HEK293 (cell line): ENCODE data around the gene SHISA9.

ENCODE experiments used
- CTCF ChIP-seq: fragments of 450-650 bp; formaldehyde crosslinking; IDR thresholded peaks from 2 replicates; pipeline ENCODE4 v1.5.1; 2016; ENCODE audit warnings: missing biosample characterization, missing genetic modification characterization
- KLF16 ChIP-seq: fragments of 450-650 bp; formaldehyde crosslinking; IDR thresholded peaks from 2 replicates; pipeline ENCODE4 v1.5.1; 2017; ENCODE audit warnings: missing biosample characterization, missing genetic modification characterization
- MEIS1 ChIP-seq: sonication (generic); formaldehyde crosslinking; IDR thresholded peaks from 2 replicates; pipeline ENCODE4 v1.8.1; 2022; ENCODE audit warnings: missing genetic modification reagents, mild to moderate bottlenecking, borderline replicate concordance
- ZNF19 ChIP-seq: fragments of 450-650 bp; formaldehyde crosslinking; IDR thresholded peaks from 2 replicates; pipeline ENCODE4; 2016; ENCODE audit warnings: missing biosample characterization, missing genetic modification characterization, low read depth
- ZNF211 ChIP-seq: fragments of 450-650 bp; formaldehyde crosslinking; IDR thresholded peaks from 2 replicates; pipeline ENCODE4 v1.5.1; 2016; ENCODE audit warnings: low read depth, missing biosample characterization, missing genetic modification characterization
- ZNF292 ChIP-seq: fragments of 450-650 bp; formaldehyde crosslinking; IDR thresholded peaks from 2 replicates; pipeline ENCODE4 v1.5.1; 2016; ENCODE audit warnings: low read depth, missing biosample characterization, missing genetic modification characterization, borderline replicate concordance
- ZNF398 ChIP-seq: fragments of 450-650 bp; formaldehyde crosslinking; IDR thresholded peaks from 2 replicates; pipeline ENCODE4 v1.5.1; 2017; ENCODE audit warnings: missing biosample characterization, missing genetic modification characterization

GRCh38 chr16:12965274-12965804 is 63.9 kb downstream of the SHISA9 start:
- TF ChIP-seq MEIS1 (CRISPR knock-in tag) (no peak), CTCF (tag by site-specific recombination) (no peak), ZNF292 (tag by site-specific recombination) (no peak), ZNF398 (tag by site-specific recombination) (no peak), KLF16 (tag by site-specific recombination) (no peak), ZNF19 (tag by site-specific recombination) (no peak), ZNF211 (no peak)
